C4-2B (cell line): ENCODE results near the gene CCDC196.

Experiments
- ZFX ChIP-seq: fragments of 450-650 bp; IDR thresholded peaks from 2 replicates; pipeline ENCODE4 v1.6.1; 2017
- TF ChIP-seq, protein P1 (sequence below): fragments of 450-650 bp; conservative IDR thresholded peaks from 2 replicates; pipeline ENCODE4 v1.5.1; 2017; ENCODE audit warnings: mild to moderate bottlenecking

DNA sequence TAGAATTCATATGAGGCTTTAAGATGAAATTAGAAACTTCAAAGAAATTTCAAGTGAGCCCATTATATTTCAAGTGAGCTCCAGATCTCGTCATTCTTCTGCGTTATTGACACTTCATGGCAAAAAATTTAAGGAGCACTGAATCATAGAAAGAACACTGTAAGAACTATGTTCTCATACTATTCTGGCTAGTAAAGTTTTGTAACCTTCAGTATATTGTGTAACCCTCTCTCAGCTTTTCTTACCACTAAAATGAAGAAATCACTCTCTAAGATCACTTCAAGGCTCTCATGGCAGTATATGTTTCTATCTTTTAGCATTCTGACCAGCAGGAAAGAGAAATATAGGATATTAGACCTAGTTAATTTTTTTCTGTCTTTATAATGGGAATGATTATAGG, 28.0 kb downstream of the CCDC196 start:
- TF ChIP-seq, protein P1, sequence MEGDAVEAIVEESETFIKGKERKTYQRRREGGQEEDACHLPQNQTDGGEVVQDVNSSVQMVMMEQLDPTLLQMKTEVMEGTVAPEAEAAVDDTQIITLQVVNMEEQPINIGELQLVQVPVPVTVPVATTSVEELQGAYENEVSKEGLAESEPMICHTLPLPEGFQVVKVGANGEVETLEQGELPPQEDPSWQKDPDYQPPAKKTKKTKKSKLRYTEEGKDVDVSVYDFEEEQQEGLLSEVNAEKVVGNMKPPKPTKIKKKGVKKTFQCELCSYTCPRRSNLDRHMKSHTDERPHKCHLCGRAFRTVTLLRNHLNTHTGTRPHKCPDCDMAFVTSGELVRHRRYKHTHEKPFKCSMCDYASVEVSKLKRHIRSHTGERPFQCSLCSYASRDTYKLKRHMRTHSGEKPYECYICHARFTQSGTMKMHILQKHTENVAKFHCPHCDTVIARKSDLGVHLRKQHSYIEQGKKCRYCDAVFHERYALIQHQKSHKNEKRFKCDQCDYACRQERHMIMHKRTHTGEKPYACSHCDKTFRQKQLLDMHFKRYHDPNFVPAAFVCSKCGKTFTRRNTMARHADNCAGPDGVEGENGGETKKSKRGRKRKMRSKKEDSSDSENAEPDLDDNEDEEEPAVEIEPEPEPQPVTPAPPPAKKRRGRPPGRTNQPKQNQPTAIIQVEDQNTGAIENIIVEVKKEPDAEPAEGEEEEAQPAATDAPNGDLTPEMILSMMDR: no peak
- no peak for TF ChIP-seq ZFX
